PFSK-1 (cell line): Measurements from ENCODE around the gene GJB4.

Source experiments
- FOXP2 ChIP-seq: optimal IDR thresholded peaks from 2 replicates; pipeline ENCODE3; 2011; ENCODE audit warnings: borderline replicate concordance, control low read depth, inconsistent platforms; ENCODE audit not compliant: insufficient read depth; ENCODE audit errors: extremely low read length, extremely low read depth
- POLR2AphosphoS5 ChIP-seq: IDR thresholded peaks from 2 replicates; pipeline ENCODE4 v1.6.1; 2012; ENCODE audit warnings: low read depth, mild to moderate bottlenecking, control low read depth, low read length, moderate library complexity
- REST ChIP-seq, 2 experiments: IDR thresholded peaks; 2 replicates each; pipeline versions ENCODE4 v1.6.1 to v1.8.0; 2011 to 2012; ENCODE audit warnings: low read depth in 2 of 2, low read length in 2 of 2, control low read depth in 1 of 2, inconsistent platforms in 1 of 2, mild to moderate bottlenecking in 1 of 2, moderate library complexity in 1 of 2; ENCODE audit not compliant: insufficient read depth in 1 of 2
- SIN3A ChIP-seq: IDR thresholded peaks from 2 replicates; pipeline ENCODE4 v1.6.1; 2012; ENCODE audit warnings: mild to moderate bottlenecking, low read length, moderate library complexity, borderline replicate concordance; ENCODE audit not compliant: insufficient read depth
- TAF1 ChIP-seq: IDR thresholded peaks from 2 replicates; pipeline ENCODE4 v1.6.1; 2012; ENCODE audit warnings: low read length, control low read depth, borderline replicate concordance; ENCODE audit not compliant: insufficient read depth

The GJB4 gene

DNA sequence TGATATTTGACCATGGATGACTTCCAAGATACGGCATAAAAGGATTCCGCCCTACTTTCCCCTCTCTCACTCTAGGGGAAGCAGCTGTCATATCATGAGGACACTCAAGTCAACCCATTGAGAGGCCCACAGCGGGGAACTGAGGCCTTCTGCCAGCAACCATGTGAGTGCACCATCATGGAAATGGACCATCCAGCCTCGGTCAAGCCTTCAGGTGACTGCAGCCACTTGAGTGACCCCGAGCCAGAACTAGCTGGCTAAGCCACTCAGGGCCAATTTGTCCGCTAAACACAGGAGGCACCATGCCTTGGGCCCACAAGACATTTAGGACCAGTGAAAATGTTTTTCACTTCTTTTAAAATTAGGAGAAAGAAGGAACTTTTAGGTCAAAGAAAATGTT, 15.8 kb upstream of the GJB4 start:
- TF ChIP-seq POLR2AphosphoS5 (no peak), REST (IDR thresholded peaks at IDR 0.05; ENCODE audit: insufficient read depth in 1 of 2, low read depth in 2 of 2, low read length in 2 of 2) (no peak), SIN3A (no peak), FOXP2 (no peak), TAF1 (no peak)

GRCh38 chr1:34744851-34745250, 14.7 kb upstream of the GJB4 start:
- TF ChIP-seq REST (IDR thresholded peaks at IDR 0.05; ENCODE audit: insufficient read depth in 1 of 2, low read depth in 2 of 2, low read length in 2 of 2) (no peak), FOXP2 (no peak), POLR2AphosphoS5 (no peak), SIN3A (no peak), TAF1 (no peak)

- TF ChIP-seq POLR2AphosphoS5 = no peak
- TF ChIP-seq FOXP2 = no peak
- no peak for TF ChIP-seq REST (IDR thresholded peaks at IDR 0.05; ENCODE audit: insufficient read depth in 1 of 2, low read depth in 2 of 2, low read length in 2 of 2)
- TF ChIP-seq SIN3A = no peak
- no peak for TF ChIP-seq TAF1
These were observed 13.9 kb upstream of the GJB4 start for GRCh38 chr1:34745666-34746065.

- no peak for TF ChIP-seq POLR2AphosphoS5
- no peak for TF ChIP-seq REST (IDR thresholded peaks at IDR 0.05; ENCODE audit: insufficient read depth in 1 of 2, low read depth in 2 of 2, low read length in 2 of 2)
These were observed 13.4 kb upstream of the GJB4 start for GRCh38 chr1:34746101-34746500.

- TF ChIP-seq POLR2AphosphoS5 = no peak
- no peak for TF ChIP-seq TAF1
- TF ChIP-seq SIN3A = no peak
- TF ChIP-seq REST (IDR thresholded peaks at IDR 0.05; ENCODE audit: insufficient read depth in 1 of 2, low read depth in 2 of 2, low read length in 2 of 2) = no peak
- no peak for TF ChIP-seq FOXP2
These were observed 12.5 kb upstream of the GJB4 start for GRCh38 chr1:34746785-34747637.
